Breast epithelium (tissue), 4 donors: ENCODE measurements around the gene PPP2R1B. TPM values are rescaled to one million over a fixed set of nuclear protein-coding genes. Genes with fewer than 3 reads are reported as not detected.

Experiments used
- DNase-seq, 2 donors: peaks; one replicate each; pipeline ENCODE4 v3.0.0-alpha.2; 2019; ENCODE audit warnings: low spot score in 2 of 2
- H3K27ac ChIP-seq, 2 donors: fragments of 200-600 bp; sonication (generic) in 1 of 2; one replicate each; pipeline ENCODE4 v1.5.1; 2016 to 2019; ENCODE audit warnings: mild to moderate bottlenecking in 1 of 2
- H3K27me3 ChIP-seq, 2 donors: fragments of 200-600 bp; sonication (generic) in 1 of 2; one replicate each; pipeline versions ENCODE4 v1.5.1 to v1.6.0; 2017 to 2019; ENCODE audit warnings: control low read depth in 1 of 2, mild to moderate bottlenecking in 1 of 2
- H3K36me3 ChIP-seq: fragments of 200-600 bp; one replicate; pipeline ENCODE4 v1.5.1; 2019
- H3K4me1 ChIP-seq, 2 donors: fragments of 200-600 bp; sonication (generic); one replicate each; pipeline ENCODE4 v1.5.1; 2016 to 2019; ENCODE audit warnings: control low read depth in 1 of 2
- H3K4me3 ChIP-seq, 3 donors: fragments of 200-600 bp; sonication (generic); 1 replicate in 2 of 3; 2 replicates in 1 of 3; pipeline ENCODE4 v1.5.1; 2016 to 2019; ENCODE audit warnings: mild to moderate bottlenecking in 3 of 3, moderate library complexity in 2 of 3
- H3K9me3 ChIP-seq, 2 donors: fragments of 200-600 bp; sonication (generic) in 1 of 2; one replicate each; pipeline ENCODE4 v1.5.1; 2016 to 2019; ENCODE audit warnings: control low read depth in 1 of 2
- POLR2A ChIP-seq: fragments of 450-650 bp; IDR thresholded peaks from one replicate; pipeline ENCODE4 v1.6.1; 2016; ENCODE audit warnings: antibody characterized with exemption, mild to moderate bottlenecking, moderate library complexity
- POLR2AphosphoS5 ChIP-seq, 3 donors: sonication (generic); formaldehyde crosslinking; IDR thresholded peaks; one replicate each; pipeline ENCODE4 v1.6.1; 2017; ENCODE audit warnings: antibody characterized with exemption in 3 of 3
- intact Hi-C: fragments of 100-400 bp; cut with DNase I; formaldehyde crosslinking; loops from one replicate; pipeline ENCODE4 v1.15.1; 2023; ENCODE audit warnings: low total_unique reads
- total RNA-seq, 3 donors: library from RNA; depleted of rRNA; stranded (reverse); fragments of >200 nt; gene quantifications; one replicate each; pipeline ENCODE4 v1.1.0, GENCODE V29; 2016
- TF ChIP-seq, protein P1 (sequence below), 3 donors: fragments of 450-650 bp; IDR thresholded peaks; one replicate each; pipeline ENCODE4 v1.5.1; 2016 to 2017; ENCODE audit warnings: antibody characterized with exemption in 3 of 3, mild to moderate bottlenecking in 3 of 3, moderate library complexity in 3 of 3

PPP2R1B gene
- total RNA-seq, result 10 to 100 TPM; 32.0 to 35.3 (median 34.7) TPM

- Histone ChIP-seq H3K27me3 (no peaks in the 10 kb centered on the region), H3K4me1 (no peaks in the 10 kb centered on the region), H3K36me3 (no peaks in the 10 kb centered on the region), H3K27ac (peak within 1 kb of the TSS; percentile 87 to 96), H3K9me3 (no peaks in the 10 kb centered on the region), H3K4me3 (peak within 1 kb of the TSS; percentile 90 to 98 (median 93))
- intact Hi-C loops, result no loop called here
- TF ChIP-seq, protein P1, sequence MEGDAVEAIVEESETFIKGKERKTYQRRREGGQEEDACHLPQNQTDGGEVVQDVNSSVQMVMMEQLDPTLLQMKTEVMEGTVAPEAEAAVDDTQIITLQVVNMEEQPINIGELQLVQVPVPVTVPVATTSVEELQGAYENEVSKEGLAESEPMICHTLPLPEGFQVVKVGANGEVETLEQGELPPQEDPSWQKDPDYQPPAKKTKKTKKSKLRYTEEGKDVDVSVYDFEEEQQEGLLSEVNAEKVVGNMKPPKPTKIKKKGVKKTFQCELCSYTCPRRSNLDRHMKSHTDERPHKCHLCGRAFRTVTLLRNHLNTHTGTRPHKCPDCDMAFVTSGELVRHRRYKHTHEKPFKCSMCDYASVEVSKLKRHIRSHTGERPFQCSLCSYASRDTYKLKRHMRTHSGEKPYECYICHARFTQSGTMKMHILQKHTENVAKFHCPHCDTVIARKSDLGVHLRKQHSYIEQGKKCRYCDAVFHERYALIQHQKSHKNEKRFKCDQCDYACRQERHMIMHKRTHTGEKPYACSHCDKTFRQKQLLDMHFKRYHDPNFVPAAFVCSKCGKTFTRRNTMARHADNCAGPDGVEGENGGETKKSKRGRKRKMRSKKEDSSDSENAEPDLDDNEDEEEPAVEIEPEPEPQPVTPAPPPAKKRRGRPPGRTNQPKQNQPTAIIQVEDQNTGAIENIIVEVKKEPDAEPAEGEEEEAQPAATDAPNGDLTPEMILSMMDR (IDR thresholded peaks at IDR 0.05), result no peak
- TF ChIP-seq POLR2A, result peak; percentile 39
- TF ChIP-seq POLR2AphosphoS5 (IDR thresholded peaks at IDR 0.05), result peak in 2 of 3 donors; percentile 63 to 65
- peak; percentile 62 to 70 for DNase-seq
These were observed at the start of gene PPP2R1B for GRCh38 chr11:111765984-111766833. PPP2R1B (minus strand) TSS chr11:111766389; CDS start chr11:111766361, 28 bp downstream.

DNA sequence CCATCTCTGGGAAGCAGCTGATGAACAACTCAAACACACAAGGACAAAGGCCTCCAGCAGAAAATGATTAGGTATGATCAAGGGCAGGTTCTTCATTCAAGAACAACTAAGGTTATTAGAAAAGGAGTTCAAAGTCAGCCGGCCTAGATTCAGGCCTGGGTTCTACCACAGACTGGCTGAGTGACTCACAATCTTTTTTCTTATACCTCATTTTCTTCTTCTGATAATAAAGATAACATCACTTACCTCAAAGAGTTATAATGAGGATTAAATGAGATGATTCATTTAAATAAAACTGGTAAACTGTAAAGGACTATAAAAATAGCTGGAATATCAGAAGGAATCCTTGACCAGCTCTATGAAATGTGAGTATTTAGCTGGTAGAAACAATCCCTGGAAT is 49.3 kb upstream of the PPP2R1B start:
- Histone ChIP-seq H3K27ac (no peak overlapping the region), H3K4me3 (no peak overlapping the region), H3K36me3 (no peaks in the 10 kb centered on the region), H3K27me3 (no peaks in the 10 kb centered on the region), H3K4me1 (peaks cover 0 to 7% of the 10 kb centered on the region in 2 donors), H3K9me3 (no peaks in the 10 kb centered on the region)
- DNase-seq, result no peak
- intact Hi-C loops, result no loop called here
- TF ChIP-seq POLR2A (no peak), POLR2AphosphoS5 (IDR thresholded peaks at IDR 0.05) (no peak)
- TF ChIP-seq, protein P1 (IDR thresholded peaks at IDR 0.05), result no peak

DNA sequence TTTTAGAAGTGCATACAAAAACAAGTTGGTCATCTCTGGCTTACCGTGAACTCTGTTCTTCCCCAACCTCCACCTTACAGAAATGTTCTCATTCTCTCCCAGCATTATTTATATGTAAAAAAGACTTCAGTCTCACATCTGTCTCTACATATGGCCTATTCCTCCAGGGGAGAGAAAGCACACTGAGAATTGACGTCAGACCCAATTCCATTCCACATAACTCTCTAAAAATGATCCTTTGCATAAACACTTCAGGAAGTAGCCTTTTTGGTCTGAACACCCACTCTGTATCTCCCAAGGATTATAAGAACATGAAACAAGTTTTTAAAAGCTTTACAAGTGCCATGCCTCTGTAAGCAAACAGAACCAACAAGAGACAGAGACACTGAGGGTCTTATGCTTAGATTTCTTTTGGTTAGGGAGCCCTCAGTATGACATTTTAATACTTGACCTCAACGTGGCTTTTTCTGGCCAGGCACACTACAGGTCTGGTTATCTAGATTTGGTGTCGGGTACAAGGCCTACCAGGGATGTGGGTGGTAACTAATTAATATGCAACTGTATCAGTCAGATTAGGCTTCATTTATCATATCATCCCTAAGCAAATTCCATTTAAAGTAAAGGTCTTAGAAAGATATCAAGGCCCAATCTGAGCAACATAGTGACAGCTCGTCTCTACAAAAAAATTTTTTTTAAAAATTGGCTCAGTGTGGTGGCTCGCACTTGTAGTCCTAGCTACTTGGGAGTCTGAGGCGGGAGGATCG is 48.5 kb upstream of the PPP2R1B start:
- intact Hi-C loops, result no loop called here
- H3K4me1 ChIP-seq, result peaks cover 0 to 2% of the 10 kb centered on the region in 2 donors
- no peak overlapping the region for H3K4me3 ChIP-seq
- H3K36me3 ChIP-seq, result no peaks in the 10 kb centered on the region
- no peak overlapping the region for H3K27ac ChIP-seq
- H3K27me3 ChIP-seq, result no peaks in the 10 kb centered on the region
- no peaks in the 10 kb centered on the region for H3K9me3 ChIP-seq
- DNase-seq, result no peak
- TF ChIP-seq POLR2AphosphoS5 (IDR thresholded peaks at IDR 0.05), result no peak
- TF ChIP-seq, protein P1 (IDR thresholded peaks at IDR 0.05), result no peak
- no peak for TF ChIP-seq POLR2A

GRCh38 chr11:111814106-111814505 is 47.9 kb upstream of the PPP2R1B start:
- H3K36me3 ChIP-seq, result no peaks in the 10 kb centered on the region
- TF ChIP-seq, protein P1 (IDR thresholded peaks at IDR 0.05), result no peak
- TF ChIP-seq POLR2A, result no peak
- no peak for TF ChIP-seq POLR2AphosphoS5 (IDR thresholded peaks at IDR 0.05)
- H3K4me3 ChIP-seq, result no peak overlapping the region
- no peak for DNase-seq
- no peaks in the 10 kb centered on the region for H3K27me3 ChIP-seq
- no peak overlapping the region for H3K27ac ChIP-seq
- H3K9me3 ChIP-seq, result no peaks in the 10 kb centered on the region
- H3K4me1 ChIP-seq, result no peaks in the 10 kb centered on the region
- intact Hi-C loops, result no loop called here

- TF ChIP-seq, protein P1 (IDR thresholded peaks at IDR 0.05), result no peak
- no peak for TF ChIP-seq POLR2A
- no peak for TF ChIP-seq POLR2AphosphoS5 (IDR thresholded peaks at IDR 0.05)
These were observed 46.0 kb upstream of the PPP2R1B start for GRCh38 chr11:111812211-111812610.

More at GRCh38 chr11:111812211-111812610, 46.0 kb upstream of the PPP2R1B start:
- Histone ChIP-seq H3K27ac (no peak overlapping the region), H3K9me3 (no peaks in the 10 kb centered on the region), H3K36me3 (no peaks in the 10 kb centered on the region), H3K4me3 (no peak overlapping the region), H3K4me1 (no peaks in the 10 kb centered on the region), H3K27me3 (no peaks in the 10 kb centered on the region)
- DNase-seq, result no peak
- intact Hi-C loops, result no loop called here
